Osteocyte (in vitro differentiated cells): ENCODE data around the gene FOXJ2. TPM values are rescaled to one million over a fixed set of nuclear protein-coding genes. Genes with fewer than 3 reads are reported as not detected.
A peak's percentile ranks its signal among the peaks of the same experiment; 100 is the strongest.
"Not testable (repeated sequence)": the region's sequence is repeated elsewhere in the genome, so short reads cannot be mapped to it uniquely, and the experiment has no call there.

Experiments
- DNase-seq: peaks from one replicate; pipeline ENCODE4 v3.0.0; 2021; ENCODE audit warnings: mixed read lengths; ENCODE audit not compliant: unreplicated experiment; ENCODE audit errors: extremely low spot score
- H3K27ac Mint-ChIP-seq: one replicate; pipeline ENCODE4 v1.8.0; 2021; ENCODE audit warnings: mild to moderate bottlenecking, mixed read lengths; ENCODE audit not compliant: unreplicated experiment
- H3K27me3 Mint-ChIP-seq: one replicate; pipeline ENCODE4 v1.8.0; 2021; ENCODE audit warnings: mixed read lengths; ENCODE audit not compliant: unreplicated experiment
- H3K36me3 Mint-ChIP-seq: one replicate; pipeline ENCODE4 v1.8.0; 2021; ENCODE audit warnings: mixed read lengths; ENCODE audit not compliant: unreplicated experiment
- H3K4me1 Mint-ChIP-seq: one replicate; pipeline ENCODE4 v1.8.0; 2021; ENCODE audit warnings: mixed read lengths; ENCODE audit not compliant: unreplicated experiment
- H3K4me3 Mint-ChIP-seq: one replicate; pipeline ENCODE4 v1.8.0; 2021; ENCODE audit warnings: mild to moderate bottlenecking, moderate library complexity, mixed read lengths; ENCODE audit not compliant: unreplicated experiment
- H3K9me3 Mint-ChIP-seq: one replicate; pipeline ENCODE4 v1.8.0; 2021; ENCODE audit warnings: mixed read lengths; ENCODE audit not compliant: unreplicated experiment
- CTCF ChIP-seq: fragments of 200-600 bp; sonication (generic); IDR thresholded peaks from 2 replicates; pipeline ENCODE4 v1.5.0; 2021; ENCODE audit warnings: antibody characterized with exemption, mild to moderate bottlenecking, moderate library complexity
- total RNA-seq: library from RNA; stranded (reverse); gene quantifications from 2 replicates; pipeline ENCODE4 v1.2.1, GENCODE V29; 2021

The FOXJ2 gene
- total RNA-seq, 1 donor from 2014 or later: 20.3 TPM

GRCh38 chr12:8080120-8080519, 47.6 kb downstream of the FOXJ2 start:
- TF ChIP-seq CTCF: no peak
- Mint-ChIP-seq H3K36me3 (no peaks in the 10 kb centered on the region), H3K4me3 (no peak overlapping the region), H3K27ac (no peak overlapping the region), H3K4me1 (peaks cover 31% of the 10 kb centered on the region), H3K27me3 (peaks cover 4% of the 10 kb centered on the region), H3K9me3 (no peaks in the 10 kb centered on the region)
- DNase-seq: no peak

GRCh38 chr12:8081251-8081920, 48.9 kb downstream of the FOXJ2 start:
- H3K27me3 Mint-ChIP-seq: peaks cover 4% of the 10 kb centered on the region
- H3K4me3 Mint-ChIP-seq: peak overlapping the region; percentile 95
- DNase-seq: no peak
- peak overlapping the region; percentile 97 for H3K27ac Mint-ChIP-seq
- H3K36me3 Mint-ChIP-seq: peaks cover 4% of the 10 kb centered on the region
- no peak for TF ChIP-seq CTCF
- no peaks in the 10 kb centered on the region for H3K9me3 Mint-ChIP-seq
- H3K4me1 Mint-ChIP-seq: peaks cover 34% of the 10 kb centered on the region

- peaks cover 4% of the 10 kb centered on the region for H3K36me3 Mint-ChIP-seq
- H3K4me1 Mint-ChIP-seq: peaks cover 35% of the 10 kb centered on the region
- no peak for DNase-seq
- H3K9me3 Mint-ChIP-seq: no peaks in the 10 kb centered on the region
- H3K27me3 Mint-ChIP-seq: peaks cover 4% of the 10 kb centered on the region
- TF ChIP-seq CTCF: no peak
- H3K27ac Mint-ChIP-seq: peak overlapping the region; percentile 97
- H3K4me3 Mint-ChIP-seq: peak overlapping the region; percentile 95
These were observed 50.2 kb downstream of the FOXJ2 start for GRCh38 chr12:8082808-8083100.

GRCh38 chr12:8084351-8084750, 51.8 kb downstream of the FOXJ2 start:
- H3K27me3 Mint-ChIP-seq, H3K36me3 Mint-ChIP-seq, H3K4me3 Mint-ChIP-seq, DNase-seq, H3K9me3 Mint-ChIP-seq: not testable (repeated sequence)
- Mint-ChIP-seq H3K27ac (peak overlapping the region; percentile 50), H3K4me1 (peaks cover 40% of the 10 kb centered on the region)

GRCh38 chr12:8087666-8088065, 55.1 kb downstream of the FOXJ2 start:
- H3K4me1 Mint-ChIP-seq: peaks cover 30% of the 10 kb centered on the region
- peak overlapping the region; percentile 9 for H3K27ac Mint-ChIP-seq
- no peaks in the 10 kb centered on the region for H3K27me3 Mint-ChIP-seq
- no peaks in the 10 kb centered on the region for H3K9me3 Mint-ChIP-seq
- H3K4me3 Mint-ChIP-seq: no peak overlapping the region
- TF ChIP-seq CTCF: no peak
- peaks cover 25% of the 10 kb centered on the region for H3K36me3 Mint-ChIP-seq
- DNase-seq: no peak

GRCh38 chr12:8088574-8088973, 56.1 kb downstream of the FOXJ2 start:
- TF ChIP-seq CTCF: no peak
- H3K4me3 Mint-ChIP-seq: no peak overlapping the region
- peaks cover 22% of the 10 kb centered on the region for H3K4me1 Mint-ChIP-seq
- H3K27me3 Mint-ChIP-seq: no peaks in the 10 kb centered on the region
- DNase-seq: no peak
- no peak overlapping the region for H3K27ac Mint-ChIP-seq
- peaks cover 31% of the 10 kb centered on the region for H3K36me3 Mint-ChIP-seq
- no peaks in the 10 kb centered on the region for H3K9me3 Mint-ChIP-seq

- H3K4me1 Mint-ChIP-seq: peaks cover 15% of the 10 kb centered on the region
- not testable (repeated sequence) for DNase-seq, H3K27ac Mint-ChIP-seq, H3K4me3 Mint-ChIP-seq, H3K27me3 Mint-ChIP-seq, H3K9me3 Mint-ChIP-seq
- H3K36me3 Mint-ChIP-seq: peaks cover 32% of the 10 kb centered on the region
These were observed 56.8 kb downstream of the FOXJ2 start for GRCh38 chr12:8089277-8089676.
